NCI-H187 (cell line): ENCODE results near the gene THAP4.
"Not testable (repeated sequence)": the region's sequence is repeated elsewhere in the genome, so short reads cannot be mapped to it uniquely, and the experiment has no call there.

Source experiments
- DNase-seq, 2 experiments: peaks; one replicate each; lab custom pipeline; 2025; lab: John Stamatoyannopoulos, UW

THAP4 gene

DNA sequence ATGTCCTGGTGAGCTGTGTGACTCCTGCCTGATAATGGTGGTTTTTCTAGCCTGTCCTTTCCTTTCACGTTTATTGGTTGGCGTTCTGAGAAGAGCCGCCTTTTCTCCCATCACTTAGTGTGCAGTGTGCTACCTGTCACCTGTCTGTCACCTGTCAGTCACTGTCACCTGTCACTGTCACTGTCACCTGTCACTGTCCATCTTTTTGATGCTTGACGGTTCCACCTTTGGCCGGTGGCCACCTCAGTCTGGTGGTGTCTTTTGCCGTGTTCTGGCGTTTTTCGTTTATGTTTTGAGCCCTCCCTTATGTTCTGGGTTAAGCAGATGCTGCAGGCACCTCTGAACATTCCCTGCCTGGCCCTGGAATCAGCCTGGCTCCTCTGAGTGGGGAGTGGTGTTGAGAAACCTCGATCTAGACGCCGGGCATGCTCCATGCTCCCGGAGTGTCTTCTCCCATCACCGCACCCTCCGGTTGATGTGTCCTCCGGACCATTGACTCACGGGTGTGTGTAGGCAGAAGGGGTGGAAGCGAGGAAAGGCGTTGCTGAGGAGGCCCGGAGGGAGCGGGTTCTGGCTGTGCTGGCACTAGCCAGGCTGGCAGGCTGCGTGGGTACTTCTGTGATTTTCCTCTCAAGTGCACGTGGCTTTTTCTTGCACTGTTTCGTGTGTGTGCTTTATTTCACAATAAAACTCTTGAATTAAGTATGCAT, 28.9 kb upstream of the THAP4 start:
- DNase-seq, result no peak

DNA sequence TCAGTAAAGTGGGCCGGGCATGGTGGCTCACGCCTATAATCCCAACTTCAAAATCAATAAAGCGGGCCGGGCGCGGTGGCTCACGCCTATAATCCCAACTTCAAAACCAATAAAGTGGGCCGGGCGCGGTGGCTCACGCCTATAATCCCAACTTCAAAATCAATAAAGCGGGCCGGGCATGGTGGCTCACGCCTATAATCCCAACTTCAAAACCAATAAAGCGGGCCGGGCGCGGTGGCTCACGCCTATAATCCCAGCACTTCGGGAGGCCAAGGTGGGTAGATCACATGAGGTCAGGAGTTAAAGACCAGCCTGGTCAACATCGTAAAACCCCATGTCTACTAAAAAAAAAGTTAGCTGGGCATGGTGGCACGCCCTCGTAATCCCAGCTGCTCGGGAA, 25.8 kb upstream of the THAP4 start:
- not testable (repeated sequence) for DNase-seq

DNA sequence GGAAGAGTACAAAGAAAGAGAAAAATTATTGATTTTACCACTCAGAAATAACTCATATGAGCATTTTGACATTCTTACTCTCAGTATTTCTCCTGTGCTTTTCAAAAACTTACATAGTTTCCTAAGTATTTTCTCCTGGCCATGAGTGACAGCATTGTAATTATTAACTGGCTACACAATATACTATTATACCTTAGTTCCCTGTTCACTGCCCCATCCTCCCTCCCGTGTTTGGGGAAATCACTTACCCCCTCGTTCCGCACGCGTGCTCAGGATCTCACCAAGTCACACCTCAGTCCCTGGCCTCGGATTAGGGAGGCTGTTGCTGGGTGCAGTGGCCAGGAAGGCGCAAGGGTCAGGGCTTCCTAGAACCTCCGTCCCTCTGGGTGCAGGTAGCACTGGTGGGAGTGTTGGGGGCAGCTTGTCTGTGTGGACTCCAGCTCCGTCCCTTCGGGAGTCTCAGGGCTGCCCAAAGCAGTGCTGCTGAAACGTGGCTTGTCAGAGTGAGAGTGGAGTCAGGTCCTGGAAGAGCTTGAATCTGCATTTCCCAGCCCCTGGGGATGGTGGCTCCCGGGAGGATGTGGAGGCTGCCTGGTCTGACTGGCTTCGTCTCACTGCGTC, 23.7 kb upstream of the THAP4 start:
- DNase-seq, result no peak

DNA sequence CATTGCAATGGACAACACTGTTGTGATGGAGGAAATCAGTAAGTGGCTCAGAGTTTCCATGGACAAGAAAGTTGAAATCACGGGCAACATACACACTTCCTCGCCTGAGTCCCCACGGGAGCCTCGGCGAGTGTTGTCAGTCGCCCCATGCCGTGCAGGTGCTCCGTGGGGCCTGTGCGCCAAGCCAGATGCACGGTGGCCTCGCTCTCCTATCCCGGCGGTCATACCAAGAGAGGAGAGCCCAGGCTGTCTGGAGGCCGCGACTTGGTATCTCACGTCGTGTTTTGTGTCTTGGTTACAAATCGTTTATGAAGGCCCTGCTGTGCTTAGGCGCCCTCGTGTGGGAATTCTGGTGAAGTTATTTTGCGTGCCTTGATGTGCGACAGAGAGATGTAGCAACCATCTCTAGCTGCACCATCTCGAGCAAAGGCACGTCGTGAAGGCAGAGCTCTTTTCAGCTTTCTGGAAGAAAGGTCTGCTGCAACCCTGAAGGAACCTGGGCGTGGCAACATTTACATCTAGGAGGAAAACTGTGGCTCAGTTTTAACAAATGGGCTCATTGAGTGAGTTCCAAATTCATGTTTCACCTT, 22.3 kb upstream of the THAP4 start:
- DNase-seq, result no peak

DNA sequence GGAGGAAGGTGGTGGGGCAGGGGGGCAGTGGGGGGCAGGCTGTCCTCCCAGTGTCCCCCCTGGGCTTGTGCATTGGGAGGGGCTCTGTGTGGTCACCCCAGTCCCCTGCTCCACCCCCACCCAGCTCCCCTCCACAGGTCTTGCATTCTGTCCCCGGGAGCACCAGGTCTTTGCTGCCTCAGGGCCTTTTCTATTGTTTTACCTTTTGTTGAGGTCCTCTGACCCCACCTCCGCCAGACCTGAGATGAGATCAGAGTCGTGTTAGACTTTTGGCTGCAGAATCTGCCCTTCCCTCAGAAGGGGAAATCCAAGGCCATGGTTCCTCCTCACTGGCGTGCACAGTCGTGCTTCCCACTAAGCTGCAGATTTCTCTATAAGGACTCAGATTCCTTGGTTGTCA, 21.3 kb upstream of the THAP4 start:
- no peak for DNase-seq

DNA sequence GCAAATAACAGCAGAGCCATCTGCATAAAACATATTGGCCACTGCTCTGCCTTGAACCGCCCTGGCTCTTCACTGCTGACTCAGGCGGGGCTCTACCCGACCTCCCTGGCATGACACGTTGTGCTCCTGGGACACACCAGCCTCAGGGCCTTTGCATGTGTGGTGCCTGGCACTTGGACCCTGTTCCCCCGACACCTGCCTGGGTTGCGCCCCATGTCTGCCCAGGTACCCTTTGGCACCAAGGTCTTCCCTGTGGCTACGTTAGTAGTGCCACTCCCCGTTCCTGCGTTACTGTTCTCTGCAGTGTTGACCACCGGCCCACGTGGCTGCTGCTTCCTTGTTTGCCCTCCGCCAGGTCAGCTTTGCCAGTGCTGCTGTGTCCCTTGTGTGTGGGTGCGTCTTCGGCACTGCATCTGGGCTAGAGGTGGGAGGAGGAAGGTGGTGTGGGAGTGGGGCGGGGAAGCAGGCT, 20.9 kb upstream of the THAP4 start:
- no peak for DNase-seq

DNA sequence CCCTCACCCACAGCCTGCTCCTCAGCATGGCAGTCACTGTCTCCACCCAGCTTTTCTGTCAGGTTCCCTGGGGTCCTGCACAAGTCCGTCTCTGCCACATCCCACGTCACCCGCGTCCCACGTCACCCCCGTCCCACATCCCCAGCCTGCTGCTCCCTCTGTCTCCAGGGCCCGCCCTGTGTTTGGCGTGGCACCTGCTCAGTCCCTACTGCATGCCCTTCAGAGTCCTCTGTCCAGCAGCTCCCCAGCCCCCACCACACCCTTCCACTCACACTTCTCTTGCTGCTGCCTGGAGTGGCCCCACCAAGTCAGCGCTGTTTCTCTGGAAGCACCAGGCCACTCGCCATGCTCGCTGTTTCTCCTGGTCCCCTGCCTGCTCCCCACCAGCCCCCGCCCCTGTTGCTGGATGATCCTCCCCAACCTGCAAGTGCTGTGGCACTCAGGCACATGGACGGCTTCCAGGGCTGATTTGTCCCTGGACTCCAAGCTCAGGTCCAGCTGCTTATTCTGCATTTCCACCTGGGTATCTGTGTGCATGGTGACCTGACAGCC, 19.3 kb upstream of the THAP4 start:
- DNase-seq, result no peak

DNA sequence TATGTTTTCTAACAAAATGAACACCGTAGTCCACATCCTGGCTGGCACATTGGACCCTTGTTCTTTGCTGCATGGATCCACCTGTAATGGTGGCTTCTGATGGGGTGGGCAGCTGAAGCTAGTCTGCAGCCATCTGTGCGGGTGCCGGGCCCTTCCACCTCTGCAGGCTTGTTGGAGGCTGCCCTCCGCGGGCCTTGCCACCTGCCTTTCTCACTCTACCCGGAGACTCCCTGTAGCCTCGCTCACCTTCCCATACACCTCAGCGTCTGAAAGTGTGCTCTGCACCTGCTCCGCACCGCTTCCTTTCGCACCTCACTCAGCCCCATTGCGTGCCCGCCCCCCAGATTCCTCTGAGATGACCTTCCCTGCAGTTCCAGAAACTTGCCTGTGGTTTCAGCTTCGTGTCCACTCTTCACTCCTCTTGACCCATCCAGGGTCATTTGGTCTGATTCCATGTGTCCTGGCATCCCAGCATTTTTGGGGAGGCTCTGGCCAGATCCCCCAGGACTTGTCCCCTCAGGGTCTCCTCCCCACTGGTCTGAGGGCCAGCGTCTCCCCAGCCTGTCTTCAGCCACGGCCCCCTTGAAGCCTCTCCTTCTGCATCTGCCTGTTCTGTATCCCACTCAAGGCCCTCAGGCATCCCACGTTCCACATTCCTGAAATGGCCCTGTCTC, 18.7 kb upstream of the THAP4 start:
- no peak for DNase-seq

DNA sequence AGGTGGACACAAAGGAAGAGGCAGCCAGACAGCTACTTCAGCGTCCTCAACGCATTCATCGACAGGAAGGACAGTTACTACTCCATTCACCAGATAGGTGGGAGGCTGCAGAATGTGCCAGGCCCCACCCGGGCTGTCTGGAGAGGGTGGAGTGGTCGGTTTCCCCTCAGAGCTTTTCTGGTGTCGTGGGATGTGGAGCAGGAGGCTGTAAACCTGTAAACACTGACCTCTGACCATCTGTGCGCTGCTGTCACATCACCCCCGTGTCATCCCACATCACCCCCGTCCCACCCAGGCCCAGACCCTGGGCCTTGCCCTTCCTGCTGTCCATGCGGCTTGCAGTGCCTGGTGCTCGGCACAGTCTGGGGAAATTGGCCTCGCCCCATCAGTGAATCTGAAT, 17.6 kb upstream of the THAP4 start:
- DNase-seq, result no peak

DNA sequence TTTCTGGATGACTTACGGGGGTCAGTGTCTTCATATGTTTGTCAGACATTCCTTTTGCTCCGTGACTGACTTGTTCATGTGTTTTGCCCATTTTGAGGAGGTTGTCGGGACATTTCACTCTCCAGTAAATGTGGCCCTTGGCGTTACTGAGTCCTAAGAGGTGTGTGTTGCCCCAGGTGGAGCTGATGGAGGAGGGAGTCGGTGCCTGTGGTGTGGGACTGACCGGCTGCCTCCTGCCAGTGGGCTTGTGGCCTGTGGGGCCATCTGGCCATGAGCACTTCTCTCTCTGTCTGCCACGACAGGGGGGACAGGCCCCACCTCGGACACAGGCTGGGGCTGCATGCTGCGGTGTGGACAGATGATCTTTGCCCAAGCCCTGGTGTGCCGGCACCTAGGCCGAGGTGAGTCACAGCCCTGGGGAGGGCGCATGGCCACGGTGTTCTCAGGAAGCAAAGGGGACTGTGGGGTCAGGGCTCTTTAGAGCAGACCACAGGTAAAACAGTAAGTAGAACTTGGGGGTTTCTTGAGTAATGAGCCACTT, 16.3 kb upstream of the THAP4 start:
- no peak for DNase-seq

DNA sequence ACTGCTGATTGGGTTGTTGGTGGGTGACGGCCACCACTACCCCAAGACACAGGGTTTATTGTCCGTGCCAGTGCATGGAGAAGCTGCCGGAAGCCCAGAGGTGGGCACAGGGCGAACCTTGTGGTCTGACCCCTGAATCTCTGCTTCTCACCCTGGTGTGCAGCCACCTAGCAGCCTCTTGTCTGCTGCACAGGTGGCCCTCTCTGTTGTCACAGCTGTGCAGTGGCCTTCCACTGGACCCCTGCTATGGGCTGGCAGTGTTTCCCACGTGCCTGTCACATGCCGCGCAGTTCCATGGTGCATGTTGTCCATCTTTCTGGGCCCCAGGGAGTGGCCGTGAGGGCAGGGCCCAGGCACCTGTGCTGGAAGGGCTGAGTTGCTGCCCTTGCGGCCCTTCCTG, 15.8 kb upstream of the THAP4 start:
- no peak for DNase-seq

DNA sequence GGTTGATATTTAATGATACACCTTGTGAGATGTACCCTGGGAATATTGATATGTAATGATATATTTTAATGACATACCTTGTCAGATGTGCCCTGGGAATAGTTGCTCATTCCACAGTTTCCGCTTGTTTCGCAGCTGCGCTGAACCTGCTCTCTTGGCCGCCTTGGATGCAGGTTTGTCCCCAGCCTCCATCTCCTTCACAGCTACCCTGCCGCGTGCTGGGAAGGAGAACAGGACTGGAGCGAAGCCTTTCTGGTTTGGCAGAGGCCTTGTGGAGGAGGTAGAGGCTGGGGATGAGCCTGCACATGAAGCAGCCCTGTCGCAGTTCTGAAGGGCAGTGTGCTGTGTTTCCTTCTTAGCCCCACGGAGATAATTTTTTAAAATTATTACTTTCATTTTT, 15.2 kb upstream of the THAP4 start:
- DNase-seq, result no peak

DNA sequence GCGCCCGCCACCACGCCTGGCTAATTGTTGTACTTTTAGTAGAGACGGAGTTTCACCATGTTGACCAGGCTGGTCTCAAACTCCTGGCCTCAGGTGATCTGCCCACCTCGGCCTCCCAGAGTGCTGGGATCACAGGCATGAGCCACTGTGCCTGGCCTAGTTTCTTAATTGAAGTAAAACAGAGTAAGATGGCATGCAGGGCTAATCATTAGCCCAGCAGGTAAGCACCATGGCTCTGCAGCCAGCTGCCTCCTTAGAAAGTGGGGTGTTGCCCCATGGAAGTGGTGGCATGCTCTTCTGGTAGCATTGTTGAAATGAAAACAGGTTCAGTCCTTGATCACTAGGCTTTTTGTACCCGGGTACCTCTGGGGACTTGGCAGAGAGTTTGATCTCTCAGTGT, 13.0 kb upstream of the THAP4 start:
- no peak for DNase-seq

DNA sequence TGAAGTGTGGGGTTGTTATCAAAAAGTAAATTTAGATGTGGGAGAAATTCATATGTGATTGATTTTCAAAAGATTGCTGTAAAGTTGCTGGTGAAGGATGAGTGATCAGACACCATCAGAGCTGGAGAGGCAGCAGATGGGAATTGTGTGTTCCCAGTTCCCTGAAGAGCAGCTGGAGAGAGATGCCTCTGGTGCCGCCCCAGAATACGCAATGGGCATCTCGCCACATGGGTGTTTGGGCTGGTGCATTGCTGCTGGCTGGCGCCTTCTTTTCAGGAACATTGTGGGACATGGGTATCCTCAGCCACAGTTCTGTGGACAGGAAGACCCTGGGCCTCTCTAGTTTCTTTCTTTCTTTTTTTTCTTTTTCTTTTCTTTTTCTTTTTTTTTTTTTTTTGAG, 12.4 kb upstream of the THAP4 start:
- DNase-seq, result no peak

DNA sequence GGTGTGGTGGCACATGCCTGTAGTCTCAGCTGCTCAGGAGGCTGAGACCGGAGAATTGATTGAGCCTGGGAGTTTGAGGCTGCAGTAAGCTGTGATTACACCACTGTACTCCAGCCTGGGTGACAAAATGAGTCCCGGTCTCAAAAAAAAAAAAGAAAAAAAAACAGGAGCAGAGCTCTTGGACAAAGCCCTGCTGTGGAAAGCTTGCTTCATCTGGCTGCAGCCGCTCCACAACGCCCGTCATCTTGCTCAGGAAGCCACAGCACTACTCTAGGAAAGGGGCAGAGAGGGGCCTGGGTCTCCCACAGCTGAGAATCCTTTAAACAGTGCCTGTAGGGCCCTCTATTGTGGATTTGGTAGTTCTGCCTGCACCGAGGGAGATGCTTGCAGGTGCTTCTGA, 11.5 kb upstream of the THAP4 start:
- no peak for DNase-seq

DNA sequence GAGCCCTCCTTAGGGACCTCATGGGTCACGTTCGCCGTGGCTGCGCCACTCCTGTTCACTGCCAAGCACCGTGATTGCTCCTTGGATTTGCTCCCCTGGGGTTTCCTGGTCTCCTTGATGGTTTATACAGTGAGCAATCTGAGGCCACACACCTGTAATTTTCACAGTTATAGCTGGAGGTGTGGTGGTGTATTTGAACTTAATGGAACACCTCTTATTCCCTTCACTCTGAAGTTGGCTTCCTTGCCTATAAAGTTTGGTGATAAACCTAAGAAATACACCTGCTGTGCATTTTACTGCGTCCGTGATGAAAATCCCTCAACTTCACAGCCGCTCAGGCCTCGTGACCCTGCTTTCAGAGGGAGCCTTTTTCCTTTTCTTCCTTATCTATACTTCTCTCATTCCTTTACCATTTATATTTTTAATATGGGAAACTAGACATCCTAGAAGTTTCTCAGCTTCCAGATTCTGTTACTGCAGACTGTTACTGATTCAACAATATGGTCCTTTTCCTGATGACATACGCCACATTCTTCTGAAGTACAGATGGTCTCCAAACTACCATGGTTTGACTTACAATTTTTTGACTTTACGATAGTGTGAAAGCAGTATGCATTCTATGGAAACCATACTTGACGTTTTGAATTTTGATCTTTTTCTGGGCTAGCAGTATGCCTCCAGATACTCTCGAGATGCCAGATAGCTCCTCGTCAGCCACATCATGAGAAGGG, 9.1 kb upstream of the THAP4 start:
- DNase-seq, result no peak

DNA sequence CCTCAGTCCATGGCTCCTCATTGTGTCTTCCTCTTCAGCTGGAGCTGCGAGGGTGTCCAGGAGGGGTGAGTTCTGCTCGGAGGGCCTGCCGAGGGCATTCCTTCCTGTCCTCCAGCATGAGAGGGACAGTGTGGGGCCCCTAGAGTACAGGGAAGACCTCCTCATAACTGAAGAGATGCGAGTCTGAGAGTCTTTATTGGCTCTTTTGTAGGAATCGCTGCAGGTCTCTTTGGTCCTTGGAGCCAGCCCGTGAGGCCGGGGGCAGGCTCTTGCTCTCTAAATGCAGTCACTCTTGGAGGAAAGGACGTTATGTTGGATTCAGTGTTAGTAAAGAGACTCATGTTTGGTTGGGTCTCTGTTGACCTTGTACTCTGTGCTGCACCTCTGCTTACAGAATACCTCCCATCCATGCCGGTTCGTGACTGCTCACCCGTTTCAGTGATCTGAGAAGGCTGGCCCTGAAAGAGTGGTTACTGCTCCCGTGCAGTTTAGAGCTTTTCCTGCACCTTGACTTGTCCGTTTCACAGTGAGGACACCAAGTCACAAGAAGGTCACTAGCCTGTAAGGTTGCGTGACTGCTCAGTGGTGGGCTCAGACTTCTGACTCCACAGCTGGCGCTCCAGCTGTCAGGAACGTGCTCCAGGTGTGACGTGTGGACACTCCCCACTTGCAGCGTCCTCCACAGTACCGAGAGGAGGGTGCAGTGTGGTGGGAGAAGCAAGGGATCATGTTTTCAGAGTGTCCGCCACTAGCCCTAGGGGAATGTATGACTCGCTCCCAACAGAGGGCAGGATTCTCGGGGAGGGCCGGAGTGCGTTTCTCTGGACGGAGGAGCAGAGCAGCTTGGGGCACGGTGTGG, 8.3 kb upstream of the THAP4 start:
- no peak for DNase-seq

DNA sequence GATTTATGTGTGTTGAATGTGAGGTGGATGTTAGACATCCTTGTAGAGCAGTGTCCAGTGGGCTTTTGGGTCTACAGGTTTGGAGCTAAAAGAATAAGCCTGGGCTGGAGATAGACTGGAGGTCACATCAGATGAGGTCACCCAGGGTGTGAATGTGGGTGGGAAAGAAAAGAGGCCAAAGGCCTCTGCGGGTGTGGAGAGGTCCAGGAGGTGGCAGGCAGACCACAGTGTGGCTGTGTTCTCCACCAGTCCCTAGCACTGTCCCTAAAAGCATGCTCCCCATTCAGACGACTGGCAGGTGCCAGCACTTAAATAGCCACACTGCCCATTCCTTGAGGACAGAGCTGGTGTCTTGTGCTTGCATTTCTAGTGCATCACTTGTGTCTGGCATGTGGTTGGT, 4.7 kb upstream of the THAP4 start:
- no peak for DNase-seq

DNA sequence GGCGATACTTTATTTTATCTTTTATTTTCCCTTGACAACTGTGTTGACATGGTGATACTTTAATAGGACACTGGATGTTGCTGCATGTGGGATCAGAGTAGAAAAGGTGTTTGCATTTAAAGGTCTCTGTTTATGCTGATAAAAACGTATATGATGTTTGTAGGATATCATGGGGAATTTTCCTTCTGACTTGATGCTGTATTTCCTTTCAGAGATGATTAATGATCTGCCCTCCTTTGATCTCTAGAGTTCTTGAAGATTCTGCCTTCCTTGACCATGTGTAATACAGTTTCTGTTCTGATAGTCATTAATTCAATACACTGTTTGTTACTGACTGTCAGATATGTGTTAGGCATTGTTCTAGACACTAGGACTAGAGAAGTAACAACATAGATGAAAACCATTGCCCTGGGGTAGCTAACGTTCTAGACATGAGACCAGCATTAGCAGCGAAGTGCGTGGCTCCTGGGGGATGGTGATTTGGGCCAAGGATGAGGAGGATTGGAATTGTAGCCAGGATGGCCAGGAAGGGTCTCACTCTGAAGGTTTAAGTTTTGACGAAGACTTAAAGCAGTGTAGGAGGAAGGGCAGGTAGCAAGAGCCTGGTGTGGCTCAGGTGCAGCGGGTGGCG, 3.3 kb upstream of the THAP4 start:
- DNase-seq, result no peak

DNA sequence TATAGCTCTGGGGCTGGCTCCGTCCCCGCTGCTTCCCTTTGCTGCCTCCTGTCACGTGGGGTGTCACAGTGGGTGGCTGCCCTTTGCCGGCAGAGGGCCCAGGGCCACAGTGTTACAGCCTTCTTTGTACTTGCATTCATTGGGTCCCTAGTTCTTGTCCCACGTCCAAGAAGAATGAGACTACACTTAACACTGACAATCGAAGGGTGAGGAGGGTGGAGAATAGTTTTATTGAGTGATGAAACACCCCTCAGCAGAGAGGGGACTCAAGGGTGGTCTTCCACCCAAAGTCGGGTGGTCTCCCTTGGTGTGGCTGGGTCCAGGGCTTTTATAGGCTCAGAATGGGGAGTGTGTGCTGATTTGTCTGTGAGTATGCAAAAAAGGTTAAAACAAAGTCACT, 2.4 kb upstream of the THAP4 start:
- no peak for DNase-seq
